AG04450 (cell line): ENCODE data around the gene RANBP17. TPM values are rescaled to one million over a fixed set of nuclear protein-coding genes. Genes with fewer than 3 reads are reported as not detected.

Source experiments
- CTCF ChIA-PET: fragments of 300-600, 350-600 bp; formaldehyde crosslinking; extraction: SDS; loops from one replicate; lab custom pipeline; 2022; ENCODE audit warnings: antibody characterized with exemption, inconsistent platforms; lab: Charles Lee
- POLR2A ChIA-PET: fragments of 350-600 bp; formaldehyde crosslinking; extraction: SDS; loops from one replicate; lab custom pipeline; 2021; ENCODE audit warnings: antibody characterized with exemption, inconsistent platforms; lab: Yijun Ruan, JAX
- DNase-seq: peaks from one replicate; pipeline ENCODE4 v3.0.0-alpha.2; 2011; ENCODE audit warnings: low read depth, low spot score
- H3K27ac ChIP-seq: one replicate; pipeline ENCODE4 v1.5.1; 2012; ENCODE audit warnings: low read depth, low read length, control low read depth
- H3K27me3 ChIP-seq: one replicate; pipeline ENCODE4 v1.6.0; 2012; ENCODE audit warnings: low read length; ENCODE audit not compliant: control insufficient read depth, insufficient read depth
- H3K4me3 ChIP-seq: 2 replicates; pipeline ENCODE4 v1.5.1; 2011; ENCODE audit warnings: mild to moderate bottlenecking, low read depth, low read length, control low read depth
- H3K9me3 ChIP-seq: 2 replicates; pipeline ENCODE4 v1.5.1; 2012; ENCODE audit warnings: low read length; ENCODE audit not compliant: control insufficient read depth, insufficient read depth
- CTCF ChIP-seq: IDR thresholded peaks from 2 replicates; pipeline ENCODE4 v1.5.1; 2011; ENCODE audit warnings: low read depth, low read length, control low read depth, inconsistent platforms
- polyA plus RNA-seq: library from polyadenylated mRNA; depleted of rRNA; stranded (reverse); fragments of >200 nt; gene quantifications from 2 replicates; pipeline ENCODE4 v1.2.3, GENCODE V29; 2011

The RANBP17 gene
- polyA plus RNA-seq, 1 experiment = 11.6 TPM

DNA sequence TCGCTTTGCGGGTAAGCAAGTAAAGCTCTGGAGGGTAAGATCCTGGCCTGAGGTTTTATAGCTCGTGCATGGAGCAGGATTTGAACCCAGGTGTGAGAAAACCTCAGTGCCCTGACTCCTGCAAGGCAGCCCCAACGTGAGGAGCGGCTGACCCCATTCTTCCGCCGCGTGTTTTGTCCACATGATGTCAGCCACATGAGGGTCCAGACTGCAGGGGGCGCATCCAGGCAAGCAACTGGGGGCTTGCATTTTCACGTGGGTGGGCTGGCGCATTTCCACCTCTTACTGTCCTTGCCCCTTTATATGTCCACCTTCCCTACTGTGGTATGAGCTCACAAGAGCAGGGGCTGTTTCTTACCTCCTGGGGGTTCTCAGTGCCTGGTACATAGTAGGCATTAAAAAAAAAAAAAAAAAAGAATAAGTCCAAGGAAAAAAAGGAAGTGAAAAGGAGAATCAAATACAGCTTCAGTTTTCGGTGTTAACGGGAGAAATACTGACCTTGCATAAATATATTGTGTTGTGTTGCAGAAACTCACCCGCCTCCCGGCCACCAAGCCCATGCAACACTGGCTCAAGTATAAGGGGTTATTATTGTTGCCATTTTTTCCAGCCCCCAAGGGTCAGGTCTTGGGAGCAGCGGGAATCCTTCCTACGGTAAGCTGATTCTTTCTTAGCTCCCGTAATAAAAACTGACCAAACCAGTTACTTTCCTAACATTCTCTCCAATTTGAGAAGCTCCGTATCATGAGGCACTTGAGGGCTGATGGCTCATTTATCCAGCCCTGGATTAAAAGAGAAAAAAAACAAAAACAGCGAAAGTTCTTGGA lies 462.2 kb downstream of the RANBP17 start:
- H3K9me3 ChIP-seq = no peaks in the 10 kb centered on the region
- DNase-seq = no peak
- H3K4me3 ChIP-seq = no peak overlapping the region
- POLR2A ChIA-PET = no interaction called here
- CTCF ChIA-PET = interaction anchor here (0.6 to 3.1 kb wide), 5 partner anchors 14 to 972 kb away, joined by 3 to 11 read pairs (median 5); no protein-coding TSS in a partner anchor
- H3K27me3 ChIP-seq = peaks cover 67% of the 10 kb centered on the region
- H3K27ac ChIP-seq = no peak overlapping the region
- no peak for TF ChIP-seq CTCF

- no peak overlapping the region for H3K4me3 ChIP-seq
- DNase-seq = no peak
- H3K9me3 ChIP-seq = no peaks in the 10 kb centered on the region
- H3K27ac ChIP-seq = no peak overlapping the region
- ChIA-PET POLR2A (no interaction called here), CTCF (interaction anchor here (1.0 to 1.5 kb wide), 2 partner anchors 12 to 123 kb away, joined by 4 to 7 read pairs; no protein-coding TSS in a partner anchor)
- no peak for TF ChIP-seq CTCF
- peaks cover 32% of the 10 kb centered on the region for H3K27me3 ChIP-seq
Measured at GRCh38 chr5:171330021-171330420, 468.2 kb downstream of the RANBP17 start.

GRCh38 chr5:171335616-171336015 lies 473.8 kb downstream of the RANBP17 start:
- CTCF ChIA-PET = interaction anchor here (0.8 to 15.3 kb wide), 3 partner anchors 13 to 591 kb away, joined by 5 to 387 read pairs (median 5); no protein-coding TSS in a partner anchor

DNA sequence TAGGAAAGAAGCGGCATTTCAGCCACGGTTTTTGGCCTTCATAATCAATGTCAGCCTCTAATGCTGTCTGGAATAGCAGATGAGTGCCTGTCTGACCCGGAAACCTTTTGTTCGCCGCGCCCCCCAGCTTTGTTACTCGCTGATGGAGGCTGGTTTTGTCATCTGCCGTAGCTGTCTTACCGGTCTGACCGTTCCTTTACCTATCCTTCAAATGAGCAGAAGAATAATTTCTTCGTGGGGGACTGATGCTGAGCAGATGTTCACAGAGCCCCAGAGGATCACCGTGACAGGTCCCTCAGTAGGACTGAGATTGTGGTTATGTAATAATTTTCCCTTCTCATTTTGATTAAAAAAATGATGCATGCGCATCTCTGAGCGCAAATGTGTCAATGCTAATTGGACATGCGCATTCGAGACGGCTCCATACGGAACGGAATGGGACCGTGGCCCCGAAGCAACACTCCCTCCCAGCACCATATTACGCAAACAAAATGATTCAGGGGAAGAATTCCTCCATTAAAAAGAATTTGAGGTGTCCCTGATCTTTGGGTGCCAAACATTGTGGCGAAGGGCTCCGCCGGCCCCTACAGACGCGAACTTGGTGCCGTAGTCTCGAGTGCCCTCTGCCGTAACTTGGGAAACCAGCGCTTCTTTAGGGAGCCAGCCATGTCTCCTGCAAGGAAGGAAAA lies 474.8 kb downstream of the RANBP17 start:
- ChIA-PET POLR2A (no interaction called here), CTCF (interaction anchor here (0.7 to 15.3 kb wide), 15 partner anchors 10 to 592 kb away, joined by 3 to 387 read pairs (median 3); no protein-coding TSS in a partner anchor)

More at GRCh38 chr5:171335616-171336015, 473.8 kb downstream of the RANBP17 start:
- Histone ChIP-seq H3K27ac (no peak overlapping the region), H3K4me3 (no peak overlapping the region), H3K27me3 (peaks cover 20% of the 10 kb centered on the region), H3K9me3 (no peaks in the 10 kb centered on the region)
- DNase-seq = no peak
- no peak for TF ChIP-seq CTCF
- POLR2A ChIA-PET = no interaction called here

More for the DNA sequence above, 474.8 kb downstream of the RANBP17 start:
- DNase-seq = peak; percentile 41
- Histone ChIP-seq H3K27me3 (peaks cover 22% of the 10 kb centered on the region), H3K4me3 (peak overlapping the region; percentile 60), H3K27ac (no peak overlapping the region), H3K9me3 (no peaks in the 10 kb centered on the region)
- peak; percentile 88 for TF ChIP-seq CTCF
